NCI-H2196 (cell line): ENCODE results near the gene DNAH5.
"Not testable (repeated sequence)": the region's sequence is repeated elsewhere in the genome, so short reads cannot be mapped to it uniquely, and the experiment has no call there.

ENCODE experiments used
- DNase-seq: peaks from one replicate; lab custom pipeline; 2025; ENCODE audit not compliant: unreplicated experiment; lab: John Stamatoyannopoulos, UW

DNAH5 gene

DNA sequence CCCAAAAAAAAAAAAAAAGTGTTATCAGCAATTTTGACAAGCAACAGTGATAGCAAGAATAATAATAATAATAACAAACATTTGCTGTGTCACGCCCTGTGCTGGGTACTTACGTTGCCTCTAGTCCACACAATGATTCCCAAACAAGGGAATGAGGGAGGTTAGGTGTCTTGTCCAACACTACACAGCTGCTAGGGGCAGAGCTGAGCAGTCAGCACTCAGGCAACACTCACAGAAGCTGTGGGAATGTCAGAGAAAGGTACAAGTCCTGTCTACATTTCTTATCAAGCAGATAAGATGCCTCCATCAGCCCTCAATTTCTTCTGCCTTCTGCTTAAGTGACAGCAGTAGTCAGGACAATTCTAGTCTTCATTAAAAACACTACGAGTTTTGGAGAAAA is 111.0 kb downstream of the DNAH5 start:
- no peak for DNase-seq

GRCh38 chr5:13831351-13831750 is 113.1 kb downstream of the DNAH5 start:
- no peak for DNase-seq

- DNase-seq, result no peak
These were observed 114.0 kb downstream of the DNAH5 start for GRCh38 chr5:13830536-13830935.

- no peak for DNase-seq
These were observed 123.1 kb downstream of the DNAH5 start for GRCh38 chr5:13821366-13821765.

DNA sequence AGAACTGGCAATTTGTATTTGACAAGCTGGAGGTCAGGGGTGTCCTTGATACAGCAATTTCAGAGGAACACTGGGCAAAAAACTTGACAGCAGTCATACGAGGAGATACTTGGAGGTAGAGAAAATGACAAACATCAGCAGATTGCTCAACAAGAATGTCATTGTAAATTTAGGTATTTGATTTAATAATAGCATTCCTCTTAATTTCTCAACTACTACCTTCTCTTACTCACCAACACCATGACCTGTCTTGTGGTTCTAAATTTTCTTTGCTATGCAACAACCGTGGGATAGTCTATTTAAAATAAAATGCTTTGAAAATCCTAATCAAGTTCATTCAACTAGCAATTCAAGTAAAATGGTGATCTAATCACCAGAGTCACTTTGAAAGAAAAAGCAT is 128.4 kb downstream of the DNAH5 start:
- DNase-seq, result no peak

- no peak for DNase-seq
These were observed 130.2 kb downstream of the DNAH5 start for GRCh38 chr5:13814301-13814700.

- DNase-seq, result no peak
These were observed 134.6 kb downstream of the DNAH5 start for GRCh38 chr5:13809921-13810320.

- no peak for DNase-seq
These were observed 140.2 kb downstream of the DNAH5 start for GRCh38 chr5:13804336-13804735.

DNA sequence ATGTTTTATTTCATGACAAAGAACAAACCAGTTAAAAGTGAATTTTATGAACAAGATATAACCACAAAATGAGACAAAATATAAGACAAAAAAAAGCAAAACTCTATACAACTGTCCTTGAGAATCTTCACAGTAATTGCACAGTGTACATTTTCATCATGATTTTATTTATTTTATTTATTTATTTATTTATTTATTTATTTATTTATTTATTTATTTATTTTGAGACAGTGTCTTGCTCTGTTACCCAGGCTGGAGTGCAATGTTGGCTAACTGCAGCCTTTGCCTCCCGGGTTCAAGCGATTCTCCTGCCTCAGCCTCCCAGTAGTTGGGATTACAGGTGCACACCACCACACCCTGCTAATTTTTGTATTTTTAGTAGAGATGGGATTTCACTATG is 145.9 kb downstream of the DNAH5 start:
- DNase-seq, result not testable (repeated sequence)

DNA sequence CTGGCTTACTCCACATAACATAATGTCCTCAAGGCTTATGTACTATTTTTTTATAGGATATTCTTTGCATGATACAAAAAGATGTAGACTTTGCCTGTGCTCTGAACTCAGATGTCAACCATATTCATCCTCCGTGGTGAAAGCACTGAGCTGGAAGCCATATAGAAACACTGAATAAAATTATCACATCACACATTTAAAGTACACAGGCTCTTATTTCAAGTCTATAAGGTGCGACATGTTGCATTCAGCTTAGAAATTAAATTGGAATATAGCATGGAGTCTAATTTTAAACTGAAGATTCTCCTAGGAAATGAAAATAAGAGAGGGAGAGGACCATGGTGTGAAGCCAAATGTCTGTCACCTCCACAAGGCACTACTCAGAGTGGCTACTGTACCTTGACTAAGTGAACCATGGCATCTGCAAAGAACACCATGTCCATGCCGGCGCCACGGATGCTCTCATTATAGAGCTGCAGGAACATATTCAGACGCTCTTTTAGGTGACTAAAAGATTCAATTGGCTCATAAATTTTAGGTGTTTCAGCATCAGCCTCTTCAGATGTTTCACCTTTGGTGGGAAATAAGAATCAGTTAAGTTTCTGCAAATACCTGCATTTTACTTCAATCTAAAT is 158.6 kb downstream of the DNAH5 start:
- DNase-seq, result no peak

- DNase-seq, result no peak
These were observed 160.8 kb downstream of the DNAH5 start for GRCh38 chr5:13783726-13784125.

- no peak for DNase-seq
These were observed 164.4 kb downstream of the DNAH5 start for GRCh38 chr5:13780081-13780480.

DNA sequence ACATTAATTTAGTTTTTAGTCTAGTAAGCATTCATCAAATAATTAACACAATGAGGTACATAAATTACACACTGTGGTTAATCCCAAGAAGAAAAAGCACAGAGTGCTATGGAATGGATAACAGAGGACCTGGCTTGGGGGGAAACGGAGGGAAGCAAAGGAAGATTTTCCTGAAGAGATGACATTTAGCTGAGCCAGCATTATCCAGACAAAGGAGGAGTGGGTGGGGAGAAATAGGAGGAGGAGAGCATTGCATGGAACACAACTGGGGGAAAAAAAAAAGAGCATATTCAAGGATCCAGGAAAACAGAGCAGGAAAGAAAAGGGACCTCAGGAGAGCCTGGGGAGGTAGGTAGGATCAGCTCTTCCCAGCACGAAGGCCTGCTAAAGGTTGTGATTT is 170.8 kb downstream of the DNAH5 start:
- DNase-seq, result no peak

- DNase-seq, result no peak
These were observed 173.4 kb downstream of the DNAH5 start for GRCh38 chr5:13771011-13771571.

DNA sequence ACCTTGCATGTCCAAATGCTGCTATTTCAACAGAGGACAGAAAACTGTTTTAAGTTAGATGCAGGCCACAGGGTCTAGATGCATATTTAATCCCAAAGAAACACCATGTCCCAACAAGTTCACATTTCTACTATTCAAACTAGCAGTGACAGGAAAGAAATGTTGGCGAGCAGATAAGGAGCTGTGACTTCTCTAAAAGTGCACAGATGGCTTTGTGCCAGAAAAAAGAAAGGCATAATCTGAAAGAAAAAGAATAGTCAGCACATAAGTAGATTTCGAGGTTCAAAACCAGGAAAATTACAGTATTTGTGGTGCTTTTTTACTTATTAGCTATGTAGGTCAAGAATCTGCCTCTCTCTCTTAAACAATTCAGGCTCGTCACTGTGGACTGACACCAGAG is 178.3 kb downstream of the DNAH5 start:
- no peak for DNase-seq

DNA sequence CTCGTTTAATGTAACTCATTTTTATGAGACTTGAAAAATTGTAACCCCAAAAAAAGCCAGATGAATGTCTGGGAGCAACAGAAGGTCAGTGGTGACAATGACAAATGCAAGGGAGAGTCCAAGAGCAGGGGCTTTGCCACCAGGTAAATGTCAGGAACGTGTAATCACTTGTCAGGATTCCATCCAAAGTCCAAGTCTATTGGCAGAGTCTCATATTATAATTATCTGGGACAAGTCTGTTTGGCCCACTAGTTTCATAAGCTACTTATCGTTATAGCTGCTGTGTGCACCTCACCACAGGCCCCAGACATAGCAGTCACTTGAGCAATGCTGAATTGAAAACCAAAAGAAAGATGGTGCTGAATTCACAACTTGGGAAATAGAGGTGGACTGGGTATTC is 180.8 kb downstream of the DNAH5 start:
- no peak for DNase-seq

DNA sequence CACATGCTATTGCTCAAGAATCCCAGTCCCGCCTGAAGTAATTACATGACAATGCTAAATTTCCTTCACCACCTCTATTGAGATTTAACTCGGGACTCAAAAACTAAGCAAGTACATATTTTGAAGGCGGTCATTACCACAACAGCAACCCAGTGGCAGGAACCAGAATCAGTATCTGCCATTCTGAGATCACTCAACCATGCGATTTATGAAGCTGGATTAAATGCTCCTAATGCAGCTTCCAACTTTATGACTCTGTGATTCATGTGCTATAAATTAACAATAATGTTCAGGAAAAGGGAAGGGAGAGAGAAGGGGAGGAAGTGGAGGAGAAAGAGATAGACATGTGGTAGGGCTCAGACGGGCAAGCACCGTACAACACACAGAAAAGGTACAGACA is 194.7 kb downstream of the DNAH5 start:
- DNase-seq, result no peak

GRCh38 chr5:13746026-13746425 is 198.5 kb downstream of the DNAH5 start:
- no peak for DNase-seq

DNA sequence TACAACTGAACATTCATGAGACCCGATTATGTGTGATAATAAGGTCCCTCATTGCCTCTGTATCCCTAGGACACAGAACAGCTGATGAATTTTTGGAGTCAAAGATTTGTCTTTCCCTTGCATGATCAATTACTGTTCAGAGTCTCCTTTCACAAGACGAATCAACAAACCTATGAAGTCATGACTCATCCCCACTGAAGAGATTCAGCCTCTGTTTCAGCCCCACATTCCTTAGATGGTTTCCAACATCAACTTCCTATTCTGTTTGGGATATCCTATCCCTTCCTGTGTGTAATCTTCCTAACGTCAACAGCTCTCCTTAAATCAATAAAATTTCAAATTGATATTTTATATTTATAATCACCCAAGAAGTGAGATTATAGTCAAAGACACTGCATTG is 199.0 kb downstream of the DNAH5 start:
- DNase-seq, result no peak

DNA sequence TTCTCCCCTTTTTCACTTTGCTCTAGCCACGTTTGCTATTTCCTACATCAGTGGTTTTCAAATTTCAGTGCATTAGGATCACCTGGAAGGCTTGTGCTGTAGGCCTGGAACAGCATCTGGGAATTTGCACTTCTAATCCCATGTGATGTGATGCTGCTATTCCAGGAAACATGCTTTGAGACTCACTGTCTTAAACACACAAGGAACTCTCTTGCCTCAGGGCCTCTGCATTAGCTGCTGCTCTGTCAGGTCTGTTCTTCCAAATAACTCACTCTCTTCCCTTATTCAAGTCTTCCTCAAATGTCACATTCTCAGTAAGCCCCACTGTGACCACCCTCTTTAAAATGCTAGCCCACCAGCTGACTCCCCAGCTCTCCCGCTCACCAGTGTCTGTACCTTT is 204.0 kb downstream of the DNAH5 start:
- DNase-seq, result no peak

DNA sequence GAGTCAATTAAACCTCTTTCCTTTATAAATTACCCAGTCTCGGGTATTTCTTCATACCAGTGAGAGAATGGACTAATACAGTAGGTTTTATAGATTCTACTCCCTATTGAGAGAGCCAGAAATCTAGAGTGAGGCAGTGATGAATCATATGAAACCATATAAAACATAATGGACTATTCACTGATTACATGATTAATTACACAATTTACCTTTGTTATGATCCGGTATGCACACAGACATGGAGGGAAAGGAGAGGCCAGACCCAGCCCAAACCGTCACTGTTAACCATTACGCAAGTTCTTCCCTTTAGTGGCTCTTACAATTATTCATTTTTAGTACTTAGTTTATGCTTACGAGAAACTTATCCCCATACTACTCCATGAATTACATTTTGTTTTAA is 205.0 kb downstream of the DNAH5 start:
- DNase-seq, result no peak

- no peak for DNase-seq
These were observed 208.8 kb downstream of the DNAH5 start for GRCh38 chr5:13735691-13736090.

DNA sequence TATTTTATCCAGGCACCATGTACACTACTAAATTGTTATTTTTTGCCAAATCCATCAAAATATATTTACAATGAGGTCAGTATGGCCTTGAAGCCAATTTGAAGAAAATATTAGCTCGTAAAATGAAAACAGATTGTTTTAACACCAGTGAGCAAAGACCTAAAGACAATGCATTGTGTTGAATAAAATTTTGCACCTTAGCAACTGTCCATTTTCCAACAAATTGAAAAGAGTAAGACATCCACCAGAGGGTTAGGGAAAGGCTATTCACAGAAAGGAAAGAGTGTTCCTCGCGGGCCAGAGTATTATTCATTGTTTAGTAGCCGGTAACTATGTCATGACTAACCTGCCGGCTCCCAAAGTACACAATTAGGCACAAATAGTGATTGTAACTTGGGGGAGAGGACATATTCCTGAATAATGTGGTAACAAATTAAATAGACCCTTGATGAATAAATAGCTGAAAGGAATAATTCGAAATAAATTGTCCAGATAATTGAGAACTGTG is 213.3 kb downstream of the DNAH5 start:
- no peak for DNase-seq
